ENCODE results near the gene TTC32. TPM values are rescaled to one million over a fixed set of nuclear protein-coding genes. Genes with fewer than 3 reads are reported as not detected.
A peak's percentile ranks its signal among the peaks of the same experiment; 100 is the strongest.
"Not testable (repeated sequence)": the region's sequence is repeated elsewhere in the genome, so short reads cannot be mapped to it uniquely, and the experiment has no call there.

Gene TTC32
- total RNA-seq, 2 donors from 2014 or later, result 3.6 to 6.5 TPM

DNA sequence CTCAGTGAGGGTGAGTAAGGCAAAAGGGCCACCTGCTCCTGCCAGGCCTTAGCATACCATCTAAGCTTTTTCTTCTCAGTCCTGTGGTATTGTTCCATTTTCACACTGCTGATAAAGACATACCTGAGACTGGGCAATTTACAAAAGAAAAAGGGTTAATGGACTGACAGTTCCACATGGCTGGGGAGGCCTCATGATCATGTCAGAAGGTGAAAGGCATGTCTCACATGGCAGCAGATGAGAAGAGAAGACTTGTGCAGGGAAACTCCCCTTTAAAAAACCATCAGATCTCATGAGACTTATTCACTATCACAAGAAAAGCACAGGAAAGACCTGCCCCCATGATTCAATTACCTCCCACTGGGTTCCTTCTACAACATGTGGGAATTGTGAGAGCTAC lies 21.6 kb downstream of the TTC32 start:
- DNase-seq; intact Hi-C loops (cut with DNase I); ATAC-seq: not testable (repeated sequence)

DNA sequence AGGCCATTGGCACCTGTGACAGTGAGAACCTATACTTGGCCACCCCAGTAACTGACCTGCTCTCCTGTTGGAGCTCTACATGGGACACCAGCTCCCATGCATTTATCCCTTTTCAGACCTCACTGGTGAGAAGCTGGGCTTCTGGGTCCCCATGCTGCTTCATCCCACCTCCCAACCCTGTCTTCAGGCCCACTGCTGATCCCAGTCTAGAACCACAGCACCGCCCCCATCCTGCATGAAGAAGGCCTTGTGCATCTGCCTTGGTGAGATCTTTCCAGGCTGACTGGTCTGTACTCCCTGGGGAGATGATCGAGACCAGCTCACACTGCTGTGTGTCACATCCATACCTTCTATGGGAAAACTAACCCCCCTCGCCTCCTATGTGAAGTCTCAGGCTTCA lies 22.7 kb downstream of the TTC32 start:
- intact Hi-C loops (cut with DNase I), result no loop called here
- ATAC-seq (no peak), DNase-seq (no peak)

DNA sequence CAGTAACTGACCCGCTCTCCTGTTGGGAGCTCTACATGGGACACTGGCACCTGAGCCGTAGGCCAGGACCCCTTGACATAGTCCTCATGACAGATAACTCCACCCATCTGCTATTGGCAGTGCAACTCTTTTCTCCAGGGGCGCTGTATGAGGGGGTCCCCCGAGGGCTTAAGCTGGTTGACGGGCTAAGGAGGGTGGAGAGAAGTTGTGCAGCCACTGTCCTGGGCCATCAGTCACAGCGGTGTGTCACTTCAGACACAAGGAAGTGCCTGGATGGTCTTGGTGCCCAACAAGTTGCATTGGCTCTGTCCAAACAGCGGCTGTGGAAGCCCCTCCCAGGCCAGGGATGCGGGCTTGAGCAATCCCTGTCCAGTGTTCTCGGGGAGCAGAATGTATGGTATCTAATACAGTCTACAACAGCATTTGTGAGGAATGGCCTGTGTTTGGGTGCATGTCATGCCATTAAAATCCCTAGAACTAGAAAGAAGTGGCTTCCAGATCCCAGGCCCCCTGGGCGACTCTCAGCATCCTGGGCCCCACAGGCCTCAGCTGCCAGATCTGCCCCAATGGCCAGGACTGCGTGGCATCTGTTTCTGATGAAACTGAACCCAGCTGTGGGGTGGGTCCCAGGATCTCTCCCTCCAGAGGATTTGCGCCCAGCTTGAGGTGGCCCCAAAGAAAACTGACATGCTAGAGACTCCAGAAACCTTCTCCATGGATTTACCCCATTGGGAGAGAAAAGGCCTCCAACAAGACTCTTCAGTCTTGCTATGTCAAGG lies 23.3 kb downstream of the TTC32 start:
- intact Hi-C loops (cut with DNase I), result no loop called here
- DNase-seq (no peak), ATAC-seq (no peak)

DNA sequence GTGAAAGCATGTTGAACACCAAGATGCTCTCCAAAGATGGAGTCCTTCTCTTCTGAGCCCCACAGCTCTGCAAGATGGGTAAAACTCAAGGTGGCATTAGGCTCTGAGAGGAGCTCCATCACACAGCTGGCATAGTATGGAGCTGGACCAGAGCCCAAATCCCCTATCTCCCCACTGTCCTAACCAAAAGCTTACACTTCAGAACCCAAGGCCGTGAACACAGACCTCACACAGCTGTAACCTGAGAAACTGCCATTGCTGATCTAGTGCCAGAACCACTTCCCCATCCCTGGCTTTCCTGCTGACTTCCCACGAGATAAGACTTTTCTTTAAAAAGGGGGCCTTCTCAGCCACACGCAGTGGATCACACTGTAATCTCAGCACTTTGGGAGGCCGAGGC lies 25.0 kb downstream of the TTC32 start:
- no peak for DNase-seq
- intact Hi-C loops (cut with DNase I), result no loop called here
- no peak for ATAC-seq

- intact Hi-C loops (cut with DNase I), result no loop called here
- DNase-seq, result no peak
- ATAC-seq, result no peak
Measured at GRCh38 chr2:19875280-19875679, 26.5 kb downstream of the TTC32 start.

DNA sequence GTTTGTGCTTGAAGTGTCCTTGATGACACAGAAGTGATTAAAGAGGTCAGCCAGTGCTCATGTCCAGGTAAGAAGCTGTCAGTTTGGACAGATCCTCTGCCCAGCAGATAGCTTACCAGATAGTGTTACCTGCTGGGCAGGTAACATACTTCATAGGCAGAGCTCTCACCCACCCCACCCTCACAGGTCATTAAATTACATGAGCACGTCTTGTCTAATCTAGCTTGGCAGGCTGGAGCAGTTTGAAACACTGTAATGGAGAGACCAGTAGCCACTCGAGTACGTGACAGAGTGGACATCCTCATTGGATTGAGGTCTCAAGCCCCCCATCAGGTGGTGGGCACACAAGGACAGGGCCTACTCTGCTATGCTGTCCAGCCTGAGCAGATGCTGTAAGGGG lies 27.1 kb downstream of the TTC32 start:
- no peak for ATAC-seq
- intact Hi-C loops (cut with DNase I), result no loop called here

GRCh38 chr2:19873014-19873413 lies 28.8 kb downstream of the TTC32 start:
- no peak for DNase-seq
- no peak for ATAC-seq
- intact Hi-C loops (cut with DNase I), result no loop called here

More for the DNA sequence above, 27.1 kb downstream of the TTC32 start:
- DNase-seq, result no peak

DNA sequence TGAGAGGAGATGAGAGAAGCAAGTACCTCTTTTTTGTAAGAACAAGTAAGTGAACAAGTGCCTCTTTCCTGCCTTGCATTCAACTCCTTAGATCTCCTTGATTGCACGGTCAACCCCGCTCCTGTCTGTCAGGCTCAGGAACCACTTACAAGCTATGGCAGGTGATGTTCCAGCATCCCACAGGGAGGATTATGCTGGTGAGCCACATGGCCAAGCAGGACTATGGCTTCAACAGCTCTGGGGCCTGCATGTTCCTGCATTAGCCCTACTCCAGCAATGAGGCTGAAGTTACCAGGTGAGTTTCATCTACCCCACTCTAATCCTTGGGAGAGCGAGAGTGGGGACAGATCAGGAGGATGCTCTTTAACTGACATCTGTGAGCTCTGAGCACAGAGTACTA lies 29.5 kb downstream of the TTC32 start:
- intact Hi-C loops (cut with DNase I), result no loop called here
- ATAC-seq, result no peak
- DNase-seq, result no peak

- intact Hi-C loops (cut with DNase I), result no loop called here
- DNase-seq (no peak), ATAC-seq (no peak)
Measured at GRCh38 chr2:19871836-19872235, 29.9 kb downstream of the TTC32 start.

DNA sequence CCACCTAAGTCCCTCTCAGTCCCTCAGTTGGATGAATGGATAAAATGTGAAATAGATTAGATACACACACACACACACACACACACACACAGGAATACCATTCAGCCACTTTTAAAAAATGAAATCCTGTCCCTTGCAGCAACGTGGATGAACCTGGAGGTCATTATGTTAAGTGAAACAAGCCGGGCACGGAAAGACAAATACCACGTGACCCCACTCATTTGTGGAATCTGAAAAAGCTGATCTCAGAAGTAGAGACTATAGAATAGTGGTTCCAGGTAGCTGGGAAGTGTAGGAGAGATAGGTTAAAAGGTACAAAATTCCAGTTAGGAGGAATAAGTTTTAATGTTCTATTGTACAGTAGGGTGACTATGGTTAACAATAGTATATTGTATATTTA lies 31.0 kb downstream of the TTC32 start:
- intact Hi-C loops (cut with DNase I), result no loop called here
- DNase-seq, result no peak
- ATAC-seq, result no peak

DNA sequence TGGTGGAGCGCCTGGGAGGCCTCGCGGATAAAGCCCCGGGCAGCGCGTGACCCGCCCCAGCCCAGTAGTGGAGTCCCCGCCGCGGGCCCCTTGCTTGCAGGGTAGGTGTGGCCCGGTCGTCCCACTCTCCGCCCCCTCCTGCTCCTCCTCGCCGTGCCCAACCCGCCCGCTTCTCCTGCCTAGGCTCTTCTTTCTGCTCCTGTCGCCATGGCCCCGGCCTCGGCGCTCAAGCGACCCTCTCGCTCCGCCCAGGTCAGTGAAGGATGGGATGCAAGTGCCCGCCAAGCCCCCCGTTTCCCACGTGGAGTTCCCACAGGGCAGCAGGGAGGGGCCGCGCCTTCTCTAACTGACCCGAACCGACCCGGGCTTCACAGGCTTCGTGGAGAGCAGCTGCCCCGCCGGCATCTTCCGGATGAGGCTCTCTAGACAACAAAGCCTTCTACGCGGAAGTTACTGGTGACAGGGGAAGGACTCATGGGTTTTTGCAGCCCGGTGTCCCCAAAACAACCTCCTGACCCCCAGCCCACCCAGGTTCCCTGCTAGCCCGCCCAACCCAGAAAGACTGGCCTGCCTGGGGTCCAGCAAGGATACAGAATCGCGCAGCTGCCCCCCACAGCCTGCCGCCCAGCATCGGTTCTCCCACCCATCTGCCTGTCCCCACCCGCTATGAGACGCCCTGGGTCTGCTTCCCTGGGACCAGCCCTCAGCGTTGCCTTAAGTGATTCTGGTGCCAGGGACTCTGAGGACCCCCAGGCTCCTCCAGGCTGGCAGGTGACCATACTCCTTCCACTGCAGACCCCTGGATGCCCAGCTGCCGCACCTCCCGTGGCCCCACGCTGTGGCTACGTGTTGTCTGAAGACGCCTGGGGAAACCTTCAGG lies 32.8 kb downstream of the TTC32 start:
- intact Hi-C loops (cut with DNase I), result loop anchor here (10.0 kb wide), 3 partner anchors 504 to 1484 kb away; no protein-coding TSS in a partner anchor
- DNase-seq, result peak; percentile 48
- ATAC-seq, result peak; percentile 85 to 86

DNA sequence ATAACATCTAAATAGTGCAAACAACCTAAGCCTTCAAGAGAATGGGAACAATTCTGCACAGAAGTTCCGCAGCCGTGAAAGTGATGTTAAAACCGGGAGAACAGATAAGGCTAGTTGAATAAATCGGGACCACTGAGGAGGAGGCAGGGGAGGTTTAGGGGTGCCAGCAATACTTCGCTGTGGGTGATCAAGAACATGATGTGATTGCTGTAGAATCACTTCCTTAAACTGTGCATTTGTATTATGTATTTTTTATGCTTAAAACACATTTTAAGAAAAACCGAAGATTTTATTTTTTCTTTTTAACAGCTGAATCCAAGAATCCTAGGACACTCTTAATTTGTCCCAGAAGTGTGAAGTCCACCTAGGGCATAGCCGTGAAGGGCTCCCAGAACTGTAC lies 33.6 kb downstream of the TTC32 start:
- no peak for ATAC-seq
- no peak for DNase-seq
- intact Hi-C loops (cut with DNase I), result loop anchor here (10.0 kb wide), 3 partner anchors 503 to 1483 kb away; no protein-coding TSS in a partner anchor

GRCh38 chr2:19866771-19867170 lies 35.0 kb downstream of the TTC32 start:
- DNase-seq, result no peak
- intact Hi-C loops (cut with DNase I), result loop anchor here (10.0 kb wide), 3 partner anchors 502 to 1482 kb away; no protein-coding TSS in a partner anchor
- ATAC-seq, result no peak

GRCh38 chr2:19865151-19865550 lies 36.6 kb downstream of the TTC32 start:
- DNase-seq (no peak), ATAC-seq (no peak)
- intact Hi-C loops (cut with DNase I), result loop anchor here (10.0 kb wide), 3 partner anchors 500 to 1480 kb away; no protein-coding TSS in a partner anchor

DNA sequence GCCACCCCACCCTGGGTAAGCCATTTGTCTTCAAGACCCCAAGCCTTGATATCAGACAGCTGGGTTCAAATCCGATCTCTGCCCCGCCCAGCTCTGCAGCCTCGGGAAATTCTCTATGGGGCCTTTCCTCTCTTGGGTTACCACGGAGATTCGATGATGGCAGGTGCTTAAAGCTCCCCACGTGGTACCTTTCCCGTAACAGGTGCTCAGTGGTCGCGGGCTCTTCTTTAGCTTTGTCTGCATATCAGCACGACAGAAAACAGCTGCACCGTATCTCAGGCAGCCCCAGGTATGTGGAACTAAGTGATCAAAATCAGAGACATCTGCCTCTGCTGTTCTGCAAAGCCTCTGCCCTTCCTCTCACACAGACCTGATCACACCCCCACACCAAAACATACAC lies 37.4 kb downstream of the TTC32 start:
- intact Hi-C loops (cut with DNase I), result loop anchor here (5.0 to 10.0 kb wide), 5 partner anchors 500 to 1480 kb away; no protein-coding TSS in a partner anchor
- no peak for DNase-seq
- no peak for ATAC-seq

GRCh38 chr2:19863303-19864041 lies 38.3 kb downstream of the TTC32 start:
- ATAC-seq, result peak; percentile 85 to 88
- DNase-seq, result peak; percentile 74
- intact Hi-C loops (cut with DNase I), result loop anchor here (2.0 to 10.0 kb wide), 7 partner anchors 499 to 1479 kb away; no protein-coding TSS in a partner anchor

DNA sequence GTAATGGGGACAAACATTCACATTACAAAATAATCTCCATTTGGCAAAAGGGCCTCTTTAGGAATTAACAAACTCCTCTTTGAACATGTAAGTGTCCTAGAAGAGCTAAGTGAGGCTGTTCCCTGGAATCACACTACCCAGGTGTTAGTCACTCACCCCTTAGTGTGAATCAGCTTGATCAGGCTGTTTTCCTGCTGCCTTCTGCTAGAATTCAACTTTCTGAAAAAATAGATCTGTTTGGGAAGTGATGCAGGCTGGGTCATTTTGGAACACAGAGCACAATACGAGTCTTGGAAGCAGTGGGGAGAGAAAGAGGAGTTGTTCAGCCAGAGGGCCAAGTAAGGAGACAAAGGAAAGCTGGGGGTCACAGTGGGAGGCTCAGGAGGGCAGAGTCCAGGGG lies 40.0 kb downstream of the TTC32 start:
- intact Hi-C loops (cut with DNase I), result loop anchor here (2.0 to 10.0 kb wide), 7 partner anchors 497 to 1477 kb away; no protein-coding TSS in a partner anchor
- no peak for ATAC-seq
- DNase-seq, result no peak

DNA sequence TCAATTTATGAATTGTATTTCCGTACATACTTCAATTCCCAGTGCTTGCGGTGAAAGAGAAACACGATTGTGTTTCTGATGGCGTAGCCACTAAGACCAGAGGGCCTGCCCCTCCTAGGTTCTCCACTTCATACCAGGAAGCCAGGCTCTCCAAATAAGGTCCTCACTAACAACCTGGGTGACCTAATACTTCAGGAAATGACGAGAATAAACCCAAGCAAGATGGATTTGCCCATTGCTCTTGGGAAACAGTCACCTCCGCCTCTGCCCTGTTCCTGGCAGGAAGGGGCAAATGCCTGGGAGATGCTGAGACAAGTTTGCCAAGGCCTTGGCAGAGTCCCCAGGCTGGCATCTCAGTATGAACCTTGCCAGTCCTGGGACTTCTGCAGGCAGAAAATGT lies 41.8 kb downstream of the TTC32 start:
- DNase-seq (peak; percentile 34), ATAC-seq (peak in 1 of 2 donors; percentile 42)
- intact Hi-C loops (cut with DNase I), result loop anchor here (5.0 to 10.0 kb wide), 5 partner anchors 495 to 1475 kb away; no protein-coding TSS in a partner anchor

DNA sequence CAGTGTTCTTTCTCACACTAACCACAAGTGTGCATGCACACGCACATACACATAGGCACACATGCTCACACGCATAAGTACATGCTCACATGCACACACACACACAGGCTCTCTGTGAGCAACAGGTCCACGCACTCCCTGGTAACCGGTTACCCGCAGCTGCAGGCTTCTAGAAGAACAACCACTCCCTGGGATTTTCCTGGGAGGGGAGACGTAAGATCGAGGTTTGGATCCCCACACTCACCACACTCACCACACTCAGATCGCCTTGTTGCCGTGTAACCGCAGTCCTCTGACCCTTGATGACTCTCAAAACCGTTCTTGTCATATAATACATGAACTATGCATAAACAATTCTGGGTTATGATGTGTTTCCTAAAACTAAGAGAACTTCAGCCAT lies 42.2 kb downstream of the TTC32 start:
- DNase-seq (no peak), ATAC-seq (no peak)
- intact Hi-C loops (cut with DNase I), result no loop called here
